T-helper 9 cell (primary cell): Measurements from ENCODE around the gene SPATA9.
"Not testable (repeated sequence)": the region's sequence is repeated elsewhere in the genome, so short reads cannot be mapped to it uniquely, and the experiment has no call there.

Experiments used
- DNase-seq: peaks from one replicate; pipeline ENCODE4 v3.0.0-alpha.2; 2020

The SPATA9 gene

DNA sequence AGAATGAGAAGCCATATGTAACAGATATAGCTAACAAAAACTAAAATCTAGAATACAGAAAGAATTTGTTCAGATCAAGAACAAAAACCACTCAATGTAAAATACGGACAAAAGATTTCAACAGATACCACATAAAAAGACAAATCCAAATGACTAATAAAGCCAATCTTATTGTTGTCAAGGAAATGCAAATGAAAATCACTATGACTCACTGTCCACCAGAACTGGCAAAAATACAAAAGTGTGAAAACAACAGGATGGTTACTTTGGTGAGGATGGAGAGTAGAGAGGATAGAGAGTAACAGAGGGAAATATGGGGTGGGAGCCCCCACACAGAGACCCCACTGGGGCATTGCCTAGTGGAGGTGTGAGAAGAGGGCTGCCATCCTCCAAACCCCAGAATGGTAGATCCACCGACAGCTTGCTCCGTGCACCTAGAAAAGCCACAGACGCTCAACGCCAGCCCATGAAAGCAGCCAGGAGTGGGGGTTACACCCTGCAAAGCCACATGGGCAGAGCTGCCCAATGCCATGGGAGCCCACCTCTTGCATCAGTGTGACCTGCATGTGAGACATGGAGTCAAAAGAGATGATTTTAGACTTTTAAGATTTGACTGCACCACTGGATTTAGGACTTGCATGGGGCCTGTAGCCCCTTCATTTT lies 33.1 kb upstream of the SPATA9 start:
- DNase-seq = no peak

DNA sequence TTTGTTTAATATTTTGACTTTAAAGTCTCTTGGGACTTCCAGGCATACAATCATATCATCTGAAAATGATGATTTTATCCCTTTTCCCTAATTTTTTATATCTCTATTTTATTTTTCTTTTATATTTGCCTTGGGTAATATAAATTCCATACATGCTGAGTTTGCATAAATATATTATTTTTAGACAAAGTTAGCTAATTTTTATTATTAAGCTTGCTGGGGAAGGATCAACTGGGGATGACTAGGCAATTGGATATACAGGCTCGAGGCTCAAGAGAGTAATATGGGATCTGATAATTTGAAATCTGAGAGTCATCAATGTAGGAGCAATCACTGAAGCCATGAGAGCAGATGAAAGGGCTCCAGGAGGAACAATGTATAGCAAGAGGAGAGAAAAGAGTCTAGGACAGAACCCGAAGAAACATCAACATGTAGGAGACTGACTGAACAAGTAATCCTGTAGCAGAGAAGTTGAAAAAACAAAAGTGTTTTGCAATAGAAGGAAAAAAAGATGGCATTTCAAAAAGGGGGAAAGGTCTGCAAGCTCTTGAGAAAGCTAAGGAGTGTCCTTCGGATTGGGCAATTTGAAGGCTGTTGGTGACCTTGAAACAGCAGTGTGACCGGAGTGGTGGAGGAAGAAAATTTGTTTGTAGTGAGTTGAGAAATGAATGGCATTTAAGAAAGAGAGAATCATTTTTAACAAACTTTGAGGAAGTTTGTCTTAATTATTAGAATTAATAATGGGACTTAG lies 31.3 kb upstream of the SPATA9 start:
- no peak for DNase-seq

DNA sequence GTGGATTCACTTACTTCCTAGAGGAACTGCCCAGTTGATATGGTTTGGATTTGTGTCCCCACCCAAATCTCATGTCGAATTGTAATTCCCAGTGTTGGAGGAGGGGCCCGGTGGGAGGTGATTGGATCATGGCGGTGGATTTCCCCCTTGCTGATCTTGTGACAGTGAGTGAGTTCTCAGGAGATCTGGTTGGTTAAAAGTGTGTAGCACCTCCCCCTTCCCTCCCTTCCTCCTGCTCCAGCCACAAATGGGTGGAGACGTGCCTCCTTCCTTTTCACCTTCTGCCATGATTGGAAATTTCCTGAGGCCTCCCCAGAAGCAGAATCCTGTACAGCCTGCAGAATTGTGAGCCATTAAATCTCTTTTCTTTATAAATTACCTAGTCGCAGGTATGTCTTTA lies 30.5 kb upstream of the SPATA9 start:
- not testable (repeated sequence) for DNase-seq

DNA sequence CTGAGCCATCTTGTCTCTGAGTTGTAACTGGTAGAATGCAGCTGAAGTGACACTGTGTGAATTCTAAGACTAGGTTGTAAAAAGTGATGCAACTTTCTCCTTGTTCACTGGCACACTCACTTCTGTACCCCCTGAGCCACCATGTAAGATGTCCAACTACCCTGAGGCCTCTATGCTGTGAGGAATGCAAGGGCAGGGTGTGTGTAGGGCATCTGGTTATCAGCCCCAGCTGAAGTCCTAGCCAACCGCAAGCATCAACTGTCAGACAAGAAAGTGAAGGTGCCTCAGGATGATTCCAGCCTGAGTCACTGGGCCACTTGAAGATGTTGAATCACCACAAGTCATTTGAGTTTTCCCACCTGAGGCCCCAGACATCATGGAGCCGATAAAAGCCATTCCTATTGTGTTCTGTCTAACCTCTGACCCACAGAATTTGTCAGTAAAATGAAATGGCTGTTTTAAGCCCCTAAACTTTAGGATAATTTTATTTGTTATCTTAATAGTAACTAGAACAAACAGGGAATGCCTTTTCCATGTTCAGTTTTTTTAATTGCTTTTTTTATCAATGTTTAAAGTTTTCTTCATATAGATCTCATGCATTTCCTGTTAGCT lies 29.7 kb upstream of the SPATA9 start:
- DNase-seq = no peak

DNA sequence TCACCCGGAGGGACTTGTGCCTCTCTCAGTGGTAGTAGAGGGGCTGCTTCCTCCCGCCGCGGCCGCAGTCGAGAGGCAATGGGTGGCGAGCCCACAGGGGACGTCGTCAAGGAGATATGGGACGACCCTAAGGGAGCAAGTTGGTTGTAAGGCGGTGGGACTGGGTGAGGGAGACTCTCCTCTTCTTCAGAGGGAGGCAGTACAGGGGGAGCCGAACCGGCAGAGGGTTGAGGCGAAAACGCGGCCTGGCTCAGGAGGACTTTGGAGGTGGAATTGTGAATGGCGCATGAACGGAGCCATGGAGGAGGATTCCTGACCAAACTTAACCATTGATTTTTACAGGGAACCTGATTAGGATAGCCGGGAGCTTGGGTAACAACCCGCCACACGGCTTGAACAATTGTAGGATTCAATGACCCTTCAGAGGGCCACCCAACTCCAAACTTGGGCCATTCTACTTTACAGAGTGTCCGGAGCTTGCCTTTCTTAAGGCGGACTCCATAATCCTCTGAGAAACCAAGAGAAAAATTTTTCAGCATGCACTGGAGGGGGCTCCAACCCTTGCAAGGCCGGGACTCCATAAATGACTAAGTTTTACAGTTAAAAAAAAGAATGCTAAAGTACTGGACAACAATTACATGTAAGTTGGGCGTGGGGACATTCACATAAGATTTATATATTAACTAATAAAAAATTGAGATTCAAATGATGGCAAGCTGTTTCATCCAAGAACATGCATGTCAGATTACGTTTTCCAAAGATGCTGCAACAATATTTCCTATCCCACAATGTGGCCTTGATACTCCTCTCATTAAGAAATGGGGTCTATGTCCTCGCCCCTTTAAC lies 28.9 kb upstream of the SPATA9 start:
- no peak for DNase-seq

DNA sequence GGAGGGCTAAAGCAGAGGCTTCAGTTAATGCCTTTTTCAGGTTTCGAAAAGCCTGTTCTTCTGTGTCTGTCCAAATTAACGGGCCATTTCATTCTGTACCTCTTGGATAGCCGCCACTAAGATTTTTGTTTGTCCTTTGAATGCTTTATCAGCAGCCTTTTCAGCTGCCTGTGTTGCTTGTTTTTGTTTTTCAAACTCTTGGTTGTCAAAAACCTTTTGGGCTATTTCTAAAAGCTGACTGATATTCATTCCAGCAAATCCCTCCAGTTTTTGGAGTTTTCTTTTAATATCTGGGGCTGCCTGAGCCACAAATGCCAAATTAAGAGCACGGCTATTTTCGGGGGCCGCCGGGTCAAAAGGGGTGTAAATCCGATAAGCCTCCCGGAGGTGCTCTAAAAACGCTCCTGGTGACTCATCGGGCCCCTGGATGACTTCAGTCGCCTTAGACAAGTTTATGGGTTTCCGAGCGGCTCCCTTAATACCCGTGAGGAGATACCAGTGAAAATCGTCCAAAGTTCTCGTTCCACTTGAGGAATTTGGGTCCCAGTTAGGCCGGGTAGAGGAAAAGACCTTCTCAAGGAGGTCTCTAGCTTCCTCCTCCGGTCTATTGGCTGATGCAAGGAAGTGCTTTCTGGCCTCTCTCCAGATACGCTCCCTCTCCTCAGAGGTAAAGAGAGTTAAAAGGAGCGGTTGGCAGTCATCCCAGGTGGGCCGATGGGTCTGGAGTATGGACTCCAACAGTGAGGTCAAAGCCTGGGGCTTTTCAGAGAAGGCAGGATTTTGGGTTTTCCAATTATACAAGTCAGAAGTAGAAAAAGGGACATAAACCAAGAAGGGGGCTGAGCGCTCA lies 28.1 kb upstream of the SPATA9 start:
- DNase-seq = not testable (repeated sequence)

DNA sequence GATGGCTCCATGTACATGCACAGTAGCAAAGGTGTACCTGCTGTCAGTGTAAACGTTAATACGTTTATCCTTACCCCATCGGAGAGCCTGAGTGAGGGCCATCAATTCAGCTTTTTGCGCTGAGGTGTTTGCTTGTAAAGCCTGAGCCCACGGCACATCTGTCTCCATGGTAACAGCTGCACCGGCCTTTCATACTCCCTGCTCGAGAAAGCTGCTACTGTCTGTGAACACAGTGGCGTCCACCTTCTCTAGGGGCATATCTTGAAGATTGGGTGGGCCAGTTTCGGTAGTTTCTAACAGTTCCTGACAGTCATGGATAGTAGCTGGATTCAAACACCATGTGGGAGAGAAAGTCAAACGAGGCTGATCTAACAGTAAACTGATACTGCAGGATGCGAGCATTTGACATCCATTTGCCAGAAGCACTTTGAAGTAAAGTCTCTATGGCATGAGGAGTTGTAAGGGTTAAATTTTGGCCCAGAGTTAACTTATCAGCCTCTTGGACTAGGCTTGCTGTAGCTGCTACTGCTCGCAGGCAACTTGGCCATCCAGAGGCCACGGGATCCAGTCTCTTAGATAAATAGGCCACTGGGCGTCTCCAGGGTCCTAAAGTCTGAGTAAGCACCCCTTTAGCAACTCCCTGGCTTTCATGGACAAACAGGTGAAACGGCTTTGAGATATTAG lies 27.3 kb upstream of the SPATA9 start:
- no peak for DNase-seq

DNA sequence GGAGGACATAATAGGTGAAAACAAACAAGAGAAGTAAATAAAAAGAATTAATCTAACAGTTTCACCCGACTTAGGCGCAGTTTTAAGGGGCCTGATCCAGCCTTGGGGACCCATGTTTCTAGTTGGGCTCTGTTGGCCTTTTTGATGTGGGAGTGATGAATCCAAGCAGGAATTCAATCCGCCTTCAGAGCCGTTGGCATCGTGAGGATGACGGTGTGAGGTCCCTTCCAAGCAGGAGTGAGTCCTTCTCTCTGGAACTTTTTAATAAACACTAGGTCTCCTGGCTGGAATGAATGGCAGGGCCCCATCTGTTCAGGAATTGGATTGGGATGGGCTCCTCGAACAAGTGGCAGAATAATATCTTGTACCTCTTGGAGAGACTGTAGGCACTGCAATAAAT lies 26.1 kb upstream of the SPATA9 start:
- no peak for DNase-seq

DNA sequence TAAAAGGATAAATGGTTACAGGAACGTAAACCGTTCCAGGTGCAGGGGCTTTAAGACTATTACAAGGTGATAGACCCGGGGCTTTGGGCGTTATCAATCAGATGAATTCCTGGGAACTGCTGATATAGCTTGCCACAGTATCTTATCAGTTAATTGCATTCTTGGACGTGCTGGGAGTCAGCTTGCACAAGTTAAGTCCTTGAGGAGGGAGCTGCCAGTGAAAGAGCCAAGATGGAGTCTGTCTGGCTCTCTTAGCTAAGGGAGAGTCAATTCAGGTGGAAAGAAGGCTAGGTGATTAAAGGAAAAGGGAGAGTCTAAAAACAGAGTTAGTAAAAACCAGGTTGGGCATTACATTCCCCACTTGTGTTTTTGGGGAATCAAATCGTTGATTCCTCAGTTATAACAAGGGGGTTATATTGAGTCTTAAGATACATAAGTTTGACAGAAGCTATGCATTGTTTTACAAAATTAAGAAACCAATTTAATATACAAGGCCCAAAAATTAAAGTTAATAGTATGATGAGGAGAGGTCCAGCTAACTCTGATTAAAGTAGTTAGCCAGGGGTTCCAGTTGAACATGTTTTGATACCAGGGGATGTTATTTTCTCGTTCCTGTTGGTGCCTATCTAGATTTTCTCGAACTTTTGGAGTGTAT lies 24.9 kb upstream of the SPATA9 start:
- DNase-seq = not testable (repeated sequence)

DNA sequence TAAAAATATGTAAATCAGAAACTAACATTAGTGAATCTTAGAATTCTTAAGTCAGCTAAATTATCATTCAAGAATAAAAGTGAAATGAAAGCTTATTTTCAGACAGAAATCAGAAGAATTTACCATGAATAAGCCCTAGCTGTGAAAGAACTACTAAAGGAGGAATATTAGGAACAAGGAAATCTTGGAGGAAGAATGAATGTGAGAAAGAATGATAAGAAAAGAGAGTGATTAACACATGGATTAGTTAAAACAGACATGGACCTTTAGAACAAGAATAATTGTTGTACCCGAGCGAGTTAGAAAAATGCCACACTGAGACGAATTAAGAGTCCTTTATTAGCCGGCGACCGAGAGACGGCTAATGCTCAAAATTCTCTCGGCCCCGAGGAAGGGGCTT lies 24.3 kb upstream of the SPATA9 start:
- DNase-seq = no peak

DNA sequence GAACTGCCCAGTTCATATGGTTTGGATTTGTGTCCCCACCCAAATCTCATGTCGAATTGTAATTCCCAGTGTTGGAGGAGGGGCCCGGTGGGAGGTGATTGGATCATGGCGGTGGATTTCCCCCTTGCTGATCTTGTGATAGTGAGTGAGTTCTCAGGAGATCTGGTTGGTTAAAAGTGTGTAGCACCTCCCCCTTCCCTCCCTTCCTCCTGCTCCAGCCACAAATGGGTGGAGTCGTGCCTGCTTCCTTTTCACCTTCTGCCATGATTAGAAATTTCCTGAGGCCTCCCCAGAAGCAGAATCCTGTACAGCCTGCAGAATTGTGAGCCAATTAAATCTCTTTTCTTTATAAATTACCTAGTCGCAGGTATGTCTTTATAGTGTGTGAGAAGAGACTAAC lies 23.4 kb upstream of the SPATA9 start:
- not testable (repeated sequence) for DNase-seq

DNA sequence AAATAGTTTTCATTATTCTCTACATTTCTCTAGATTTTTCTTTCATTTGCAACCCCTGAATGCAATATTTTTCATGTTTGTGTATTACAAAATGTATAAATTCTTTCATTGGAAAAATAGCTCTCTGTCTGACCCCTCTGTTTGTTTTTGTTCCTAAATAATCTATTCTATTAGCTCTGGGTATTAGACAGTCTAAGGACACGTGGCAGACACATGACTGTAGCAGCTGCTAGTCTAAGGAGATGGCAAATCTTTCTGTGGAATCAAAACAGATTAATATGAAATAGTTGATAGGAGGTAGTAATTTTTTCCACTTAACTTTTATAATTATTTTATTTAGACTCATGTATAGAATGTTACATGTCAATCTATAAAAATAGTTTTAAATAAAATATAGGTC lies 21.4 kb upstream of the SPATA9 start:
- DNase-seq = no peak

DNA sequence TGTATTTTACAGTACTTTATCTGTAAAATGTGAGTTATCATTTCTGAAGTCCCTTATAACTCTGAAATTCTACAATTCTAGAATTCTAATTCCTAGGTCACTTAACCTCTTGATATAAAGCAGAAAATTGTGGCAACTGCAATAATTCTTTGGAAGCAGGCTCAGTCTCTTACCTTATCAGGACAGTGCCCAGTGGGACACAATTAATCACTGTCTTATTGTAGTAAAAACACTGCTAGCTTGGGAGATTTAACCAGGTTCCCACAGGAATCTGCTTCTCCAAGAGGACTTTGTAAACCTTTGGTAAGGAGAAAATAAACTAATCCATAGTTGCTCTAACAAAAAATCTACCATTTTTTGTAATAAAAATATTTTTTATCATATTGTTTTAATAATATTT lies 18.3 kb upstream of the SPATA9 start:
- DNase-seq = no peak

DNA sequence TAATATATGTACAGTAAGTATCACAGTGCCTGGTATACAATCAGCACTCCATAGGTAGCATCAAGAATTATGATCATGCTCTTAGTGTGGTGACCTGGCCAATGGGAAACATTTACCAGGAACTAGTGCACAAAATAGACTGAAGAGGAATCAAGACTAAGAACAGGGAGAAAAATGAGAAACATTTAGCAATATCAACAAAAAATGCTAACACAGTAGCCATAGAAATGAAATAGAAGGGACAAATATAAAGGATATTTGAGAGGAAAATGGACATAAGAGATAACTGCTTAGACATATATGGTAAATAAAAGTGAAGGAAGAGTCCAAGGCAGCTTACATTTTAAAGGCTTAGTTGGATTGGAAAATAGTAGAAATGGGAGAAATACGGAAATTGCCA lies 16.5 kb upstream of the SPATA9 start:
- DNase-seq = no peak

DNA sequence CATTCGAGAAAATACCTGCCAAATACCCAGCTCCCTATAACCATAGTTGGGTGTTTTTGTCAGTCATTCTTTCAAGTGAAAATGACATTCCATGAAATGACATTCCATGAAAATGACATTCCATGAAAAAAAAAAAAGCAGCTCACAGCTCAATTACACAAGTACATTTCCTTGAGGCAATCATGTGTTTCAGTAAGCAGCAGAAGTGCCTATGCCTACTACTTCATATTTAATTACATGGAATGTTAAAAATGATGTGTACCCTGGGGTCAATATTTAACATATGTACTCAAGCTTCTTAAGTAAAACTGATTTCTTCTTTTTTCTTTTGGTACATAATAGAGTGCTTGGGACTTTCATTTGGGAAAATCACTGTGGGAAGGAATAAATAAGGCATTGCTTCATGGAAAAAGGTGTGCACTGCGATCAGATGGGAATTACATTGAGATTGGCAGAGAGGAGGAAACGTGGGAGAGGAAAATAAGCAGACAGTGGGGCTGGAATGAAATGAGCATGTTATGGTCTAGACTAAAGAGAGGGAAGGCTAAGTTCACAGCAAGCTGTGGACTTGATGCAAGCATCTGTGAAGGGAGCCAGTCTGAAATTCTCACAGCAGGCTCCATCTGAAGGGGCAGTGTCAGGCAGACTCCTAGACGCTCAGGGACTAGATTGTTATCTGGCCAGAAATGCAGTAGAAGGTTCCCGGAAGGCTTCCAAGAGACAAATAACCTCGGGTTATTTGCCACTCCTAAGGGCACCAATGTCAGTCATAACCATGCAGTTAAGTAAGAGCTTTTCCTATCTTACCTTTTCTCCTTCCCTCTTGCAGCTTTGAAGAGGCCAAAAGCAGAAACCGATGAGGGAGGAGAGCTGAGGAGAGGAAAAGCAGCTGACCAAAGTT lies 15.2 kb upstream of the SPATA9 start:
- DNase-seq = no peak

DNA sequence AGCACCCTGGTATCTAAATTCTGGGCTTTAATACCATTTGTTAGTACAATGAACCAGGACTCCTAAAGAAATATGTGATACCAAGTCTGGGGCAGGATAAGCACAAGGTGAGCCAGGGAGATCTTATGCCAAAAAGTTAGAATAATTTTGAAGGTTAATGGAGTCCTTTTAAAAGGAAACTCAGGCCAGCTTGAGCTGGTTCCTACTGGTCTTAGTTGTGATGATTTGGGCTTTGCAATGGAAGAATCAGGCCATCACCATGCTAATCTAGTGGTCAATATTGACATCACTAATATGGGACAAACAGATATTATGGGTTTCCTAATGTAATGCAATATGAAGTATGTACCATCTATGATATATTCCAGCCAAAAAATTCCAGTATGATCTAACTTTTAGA lies 7.5 kb upstream of the SPATA9 start:
- DNase-seq = no peak

DNA sequence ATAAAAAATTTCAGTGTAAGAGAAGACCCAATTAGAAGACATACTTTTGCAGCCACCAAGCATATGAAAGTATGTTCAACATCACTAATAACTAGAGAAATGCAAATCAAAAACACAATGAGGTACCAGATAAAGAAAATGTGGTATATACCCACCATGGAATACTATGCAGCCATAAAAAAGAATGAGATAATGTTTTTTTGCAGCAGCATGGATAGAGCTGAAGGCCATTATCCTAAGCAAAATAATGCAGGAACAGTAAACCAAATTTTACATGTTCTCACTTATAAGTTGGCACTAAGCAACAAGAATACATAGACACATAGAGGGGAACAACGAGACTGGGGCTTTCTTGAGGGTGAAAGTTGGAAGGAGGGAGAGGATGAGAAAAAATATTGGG lies 6.9 kb upstream of the SPATA9 start:
- no peak for DNase-seq

DNA sequence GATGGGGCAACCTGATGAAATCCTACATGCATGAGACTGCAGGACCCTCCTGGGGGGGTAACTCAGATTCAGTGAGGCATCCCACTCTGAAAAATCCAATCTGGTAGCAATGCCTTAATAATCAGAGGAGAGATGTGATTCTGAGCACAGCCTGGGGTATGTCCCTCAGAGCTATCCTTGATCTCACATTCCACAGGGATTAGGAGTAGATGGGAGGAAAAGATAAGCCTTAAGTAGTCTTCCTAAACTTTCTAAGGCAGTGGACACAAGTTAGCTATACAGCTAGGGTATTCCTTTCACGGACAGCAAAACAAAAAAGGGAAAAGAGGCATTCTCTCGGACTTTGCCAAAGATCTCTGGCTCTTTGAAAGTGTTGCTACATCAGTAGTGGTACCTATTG lies 3.9 kb upstream of the SPATA9 start:
- no peak for DNase-seq

DNA sequence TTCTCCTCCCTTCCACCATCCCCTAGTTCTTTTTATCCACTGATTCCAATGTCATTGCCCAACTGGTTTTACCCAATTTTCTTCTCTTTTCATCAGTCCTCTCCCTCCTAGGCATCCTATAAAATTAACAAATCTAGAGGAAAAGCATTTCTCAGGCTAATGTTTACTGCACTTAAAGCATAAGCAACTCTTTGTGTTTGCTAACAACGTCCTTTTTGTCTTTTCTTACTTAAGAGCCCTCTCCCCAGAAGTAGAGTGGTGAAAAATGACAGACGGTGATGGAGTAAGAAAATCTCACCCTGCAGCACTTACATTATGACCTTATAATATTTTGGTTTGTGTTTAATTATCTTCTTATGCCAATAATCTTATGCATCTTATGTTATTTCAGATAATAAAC lies 1.6 kb upstream of the SPATA9 start:
- no peak for DNase-seq

DNA sequence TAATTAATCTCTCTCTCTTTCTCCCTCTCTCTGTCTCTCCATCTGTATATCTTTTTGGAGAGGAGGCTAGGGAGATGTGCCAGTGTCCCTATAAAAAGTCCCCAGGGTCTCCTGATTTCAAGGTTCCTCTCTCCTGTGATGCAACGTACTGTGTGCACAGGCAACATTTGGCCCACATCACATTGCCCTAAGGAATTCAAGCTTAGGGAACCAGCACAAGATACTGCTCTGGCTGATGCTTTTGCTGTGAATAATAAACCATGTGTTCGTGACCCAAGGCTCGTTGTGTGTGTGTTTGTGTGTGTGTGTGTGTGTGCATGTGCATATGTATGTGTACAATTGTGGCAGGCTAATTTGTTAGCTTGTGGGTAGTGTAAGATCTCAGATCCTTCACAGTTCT lies 9.7 kb downstream of the SPATA9 start:
- no peak for DNase-seq
